ENCODE results near the gene ARHGEF18.
"Not testable (repeated sequence)": the region's sequence is repeated elsewhere in the genome, so short reads cannot be mapped to it uniquely, and the experiment has no call there.

The ARHGEF18 gene

DNA sequence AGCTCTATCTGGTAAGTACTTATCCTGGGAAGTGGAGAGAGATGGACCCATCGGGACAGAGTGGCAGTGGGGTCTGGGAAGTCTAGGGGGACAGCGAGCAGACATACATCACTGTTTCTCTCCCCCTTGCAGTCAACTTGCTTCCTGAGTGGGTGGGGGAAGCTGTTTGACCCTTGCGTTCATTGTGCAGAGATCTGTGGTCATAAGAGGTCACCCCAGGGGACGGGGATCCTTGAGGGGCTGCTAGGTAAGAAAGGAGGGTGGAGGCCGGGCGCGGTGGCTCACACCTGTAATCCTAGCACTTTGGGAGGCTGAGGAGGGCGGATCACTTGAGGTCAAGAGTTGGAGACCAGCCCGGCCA lies 474 bp downstream of the ARHGEF18 start:
- no peak for DNase-seq

DNA sequence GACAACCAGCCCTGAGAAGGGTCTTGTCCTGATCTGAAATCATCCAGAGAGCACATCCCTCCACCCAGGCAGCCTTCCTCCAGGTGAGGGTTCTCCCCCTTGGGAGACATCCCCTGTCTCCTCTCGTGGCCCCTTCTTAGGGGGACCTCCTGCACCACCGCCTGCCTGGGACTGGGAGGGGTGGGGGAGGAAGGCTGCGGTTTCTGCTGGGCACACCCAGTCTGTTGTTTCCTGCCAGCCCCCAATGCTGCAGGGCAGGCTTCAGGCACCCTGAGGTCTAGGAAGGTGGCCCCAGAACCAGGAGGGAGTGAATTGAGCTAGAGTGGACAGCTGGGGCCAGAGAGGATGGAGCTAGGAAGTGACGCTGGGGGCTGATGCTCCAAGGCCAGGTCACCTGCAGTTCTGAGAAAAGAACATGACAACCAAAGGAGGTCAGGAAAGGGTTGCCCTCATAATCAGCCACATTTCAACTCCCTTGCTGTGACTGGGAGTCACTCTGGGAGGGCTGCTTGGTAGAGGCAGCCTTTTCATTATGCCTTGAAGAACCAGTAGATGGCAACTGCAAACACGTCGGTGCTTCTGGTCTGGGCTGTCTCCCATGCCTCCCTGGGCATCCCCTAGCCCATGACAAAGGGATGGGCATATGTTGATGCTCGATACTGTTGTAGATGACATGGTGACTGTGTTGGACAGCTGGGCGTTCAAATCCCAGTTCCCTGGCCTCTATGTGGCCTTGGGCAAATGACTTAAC lies 1.4 kb downstream of the ARHGEF18 start:
- DNase-seq, result peak; percentile 69

DNA sequence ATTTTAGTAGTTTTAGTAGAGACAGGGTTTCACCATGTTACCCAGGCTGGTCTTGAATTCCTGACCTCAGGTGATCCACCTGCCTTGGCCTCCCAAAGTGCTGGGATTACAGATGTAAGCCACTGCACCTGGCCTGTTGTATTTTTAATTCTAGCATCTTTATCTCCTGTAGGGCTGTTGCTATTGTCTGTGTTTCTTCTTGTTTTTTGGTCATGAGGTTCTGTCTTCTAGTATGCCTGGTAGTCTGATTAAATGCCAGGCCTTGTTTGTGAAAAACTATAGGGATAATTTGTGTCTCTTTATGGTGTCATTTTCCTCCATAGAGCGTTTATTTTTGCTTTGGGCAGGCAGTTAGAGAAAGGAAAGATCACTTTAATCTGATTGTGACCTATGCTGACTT lies 3.1 kb downstream of the ARHGEF18 start:
- no peak for DNase-seq

DNA sequence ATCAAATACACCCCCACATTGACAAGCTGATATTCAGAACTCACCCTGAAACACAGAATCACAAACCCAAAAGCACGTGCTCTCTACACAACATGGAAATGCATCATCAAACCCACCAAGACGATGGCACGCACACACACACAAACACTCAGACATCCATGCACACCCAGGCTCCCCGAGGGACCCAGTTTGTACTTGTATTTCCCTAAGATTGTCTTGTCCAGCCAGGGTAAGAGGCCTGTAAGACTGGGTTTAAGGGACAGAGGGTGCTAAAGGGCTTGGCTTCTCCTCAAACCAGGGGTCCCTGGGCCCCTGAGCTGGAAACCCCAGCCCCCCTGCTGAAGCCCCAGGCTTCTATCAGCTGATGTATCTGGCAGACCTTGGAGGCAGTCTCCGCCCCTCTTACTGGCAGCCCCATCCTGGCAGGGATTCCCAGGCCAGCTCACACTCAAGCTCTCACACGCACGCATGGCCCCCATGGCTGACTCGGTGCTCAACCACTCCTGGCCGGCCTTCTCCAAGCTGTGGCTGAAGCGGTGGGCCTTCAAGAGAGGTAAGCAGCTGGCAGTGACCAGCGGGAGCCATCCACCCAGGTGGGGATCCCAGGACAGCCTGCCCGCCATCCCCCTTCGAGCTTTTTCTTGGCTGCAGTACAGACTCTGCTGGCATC lies 6.5 kb downstream of the ARHGEF18 start:
- no peak for DNase-seq

DNA sequence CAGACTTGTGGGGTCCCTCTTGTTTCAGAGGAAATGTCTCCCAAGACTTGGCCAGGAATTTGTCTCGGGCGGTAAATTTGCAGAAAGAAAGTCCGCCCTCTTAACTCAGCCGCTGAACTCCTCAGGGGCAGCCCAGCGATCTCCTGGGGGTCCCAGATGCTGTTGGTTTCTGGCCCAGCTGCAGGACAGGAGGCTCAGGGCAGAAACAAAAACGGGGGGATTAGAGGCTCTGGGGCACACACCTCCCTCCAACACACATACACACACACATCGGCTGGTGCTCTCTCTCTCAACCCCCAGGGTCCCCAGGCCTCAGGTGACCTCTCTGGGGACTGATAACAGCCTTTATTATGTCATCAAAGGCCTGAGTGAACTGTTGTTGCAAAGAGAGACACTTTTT lies 7.1 kb downstream of the ARHGEF18 start:
- no peak for DNase-seq

DNA sequence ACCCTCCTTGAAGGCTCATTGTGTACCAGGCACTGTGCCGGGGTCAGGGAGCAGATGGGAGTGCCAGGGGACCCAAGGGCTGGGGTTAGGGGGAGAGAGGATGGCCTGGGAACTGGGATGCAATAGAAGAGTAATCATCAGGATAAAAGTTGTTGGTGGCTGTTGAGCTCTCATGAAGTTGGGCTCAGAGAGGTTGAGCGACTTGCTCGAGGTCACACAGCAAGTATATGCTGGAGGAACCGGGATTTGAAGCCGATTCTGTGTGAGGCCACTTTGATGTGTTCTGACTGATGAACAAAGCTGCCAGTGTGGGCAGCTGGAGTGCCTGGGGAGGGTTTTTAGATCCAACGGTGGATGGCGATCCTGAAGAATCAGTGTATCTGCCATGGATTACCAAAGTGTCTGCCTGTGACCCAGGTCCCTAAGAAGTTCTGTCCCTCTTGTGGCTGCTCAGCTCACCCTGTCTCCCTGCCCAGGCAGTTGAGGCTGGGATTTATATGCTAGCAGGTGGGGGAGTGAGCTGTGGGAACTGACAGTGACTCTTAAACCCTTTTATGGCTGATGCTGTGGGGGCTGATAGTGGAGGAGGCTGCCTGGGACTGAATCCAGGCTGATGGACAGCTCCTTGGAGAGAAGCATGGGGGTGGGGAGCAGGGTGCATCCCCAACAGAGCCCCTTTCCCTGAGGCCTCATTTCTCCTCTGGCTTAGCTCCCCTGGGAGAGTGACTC lies 8.3 kb downstream of the ARHGEF18 start:
- no peak for DNase-seq

DNA sequence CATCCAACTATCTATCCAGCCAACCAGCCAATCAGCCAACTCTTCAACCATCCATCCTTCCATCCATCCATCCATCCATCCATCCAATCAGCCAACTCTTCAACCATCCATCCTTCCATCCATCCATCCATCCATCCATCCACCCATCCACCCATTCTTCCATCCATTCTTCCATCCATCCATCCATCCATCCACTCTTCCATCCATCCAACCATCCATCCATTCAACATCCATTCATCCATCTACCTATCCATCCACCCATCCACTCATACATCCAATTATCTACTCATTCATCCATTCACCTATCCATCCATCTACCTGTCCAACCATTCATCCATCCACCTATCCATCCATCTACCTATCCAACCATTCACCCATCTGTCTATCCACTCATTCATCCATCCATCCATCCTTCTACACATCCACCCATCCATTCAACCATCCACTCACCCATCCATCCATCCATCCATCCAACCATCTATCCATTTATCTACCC lies 9.4 kb downstream of the ARHGEF18 start:
- no peak for DNase-seq

DNA sequence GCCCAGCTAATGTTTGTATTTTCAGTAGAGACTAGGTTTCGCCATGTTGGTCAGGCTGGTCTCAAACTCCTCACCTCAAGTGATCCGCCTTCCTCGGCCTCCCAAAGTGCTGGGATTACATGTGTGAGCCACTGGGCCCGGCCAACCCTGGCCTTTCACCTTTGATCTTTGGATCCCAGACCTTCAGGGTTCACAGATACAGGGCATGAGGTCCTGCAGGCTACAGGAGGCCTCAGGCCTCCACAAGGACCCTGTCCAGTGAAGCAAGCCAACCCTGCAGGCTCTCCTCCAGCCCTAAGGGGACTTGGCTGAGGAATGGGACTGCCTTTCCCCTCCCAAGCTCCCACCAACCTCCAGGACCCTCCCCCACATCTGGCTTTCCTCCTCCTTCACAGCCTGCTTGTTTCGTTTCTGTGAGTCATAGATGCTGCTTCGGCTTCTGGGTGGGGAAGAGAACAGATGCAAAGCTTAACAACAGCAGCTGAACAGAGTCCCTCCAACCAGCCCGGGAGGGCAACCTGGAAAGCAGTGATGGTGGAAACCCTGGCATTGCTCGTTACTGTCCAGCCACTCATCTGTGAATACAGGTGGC lies 11.8 kb downstream of the ARHGEF18 start:
- DNase-seq, result no peak

DNA sequence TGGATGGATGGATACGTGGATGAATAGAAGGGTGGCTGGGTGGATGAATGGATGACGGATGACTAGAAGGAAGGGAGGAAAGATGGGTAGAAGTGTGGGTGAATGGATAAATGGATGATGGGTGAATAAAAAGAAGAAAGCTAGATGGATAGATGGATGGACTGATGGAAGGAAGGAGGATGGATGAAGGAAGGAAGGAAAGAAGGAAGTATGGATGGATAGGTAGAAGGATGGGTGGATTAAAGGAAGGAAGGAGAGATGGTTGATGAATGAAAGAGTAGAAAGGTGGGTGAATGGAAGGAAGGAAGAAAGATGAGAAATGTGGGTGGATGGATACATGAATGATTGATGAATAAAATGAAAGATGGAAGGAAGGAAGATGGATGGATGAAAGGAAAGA lies 14.5 kb downstream of the ARHGEF18 start:
- no peak for DNase-seq

DNA sequence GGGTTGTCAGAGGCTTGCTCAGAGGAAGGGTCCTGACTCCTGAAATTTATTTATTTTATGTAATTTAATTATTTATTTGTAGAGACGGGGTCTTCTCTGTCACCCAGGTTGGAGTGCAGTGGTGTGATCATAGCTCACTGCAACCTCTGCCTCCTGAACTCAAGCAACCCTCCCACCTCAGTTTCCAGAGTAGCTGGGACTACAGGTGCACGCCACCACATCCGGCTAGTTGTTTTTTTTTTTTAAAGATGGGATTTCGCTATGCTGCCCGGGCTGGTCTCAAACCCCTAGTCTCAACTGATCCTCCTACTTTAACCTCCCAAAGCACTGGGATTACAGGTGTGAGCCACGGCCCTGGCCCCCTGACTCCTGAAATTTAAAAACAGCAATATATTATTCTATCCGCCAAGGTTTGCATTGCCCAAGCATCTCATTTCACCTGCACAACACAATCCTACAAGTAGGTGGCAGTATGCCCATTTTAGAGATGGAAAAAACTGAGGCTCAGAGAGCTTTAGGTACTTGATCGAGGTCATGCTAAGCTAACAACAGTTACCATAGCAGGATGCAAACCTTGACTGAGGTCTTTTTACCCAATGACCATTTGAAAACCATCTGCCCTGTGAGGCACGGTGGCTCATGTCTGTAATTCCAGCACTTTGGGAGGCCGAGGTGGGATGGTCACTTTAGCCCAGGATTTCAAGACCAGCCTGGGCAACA lies 18.1 kb downstream of the ARHGEF18 start:
- no peak for DNase-seq

DNA sequence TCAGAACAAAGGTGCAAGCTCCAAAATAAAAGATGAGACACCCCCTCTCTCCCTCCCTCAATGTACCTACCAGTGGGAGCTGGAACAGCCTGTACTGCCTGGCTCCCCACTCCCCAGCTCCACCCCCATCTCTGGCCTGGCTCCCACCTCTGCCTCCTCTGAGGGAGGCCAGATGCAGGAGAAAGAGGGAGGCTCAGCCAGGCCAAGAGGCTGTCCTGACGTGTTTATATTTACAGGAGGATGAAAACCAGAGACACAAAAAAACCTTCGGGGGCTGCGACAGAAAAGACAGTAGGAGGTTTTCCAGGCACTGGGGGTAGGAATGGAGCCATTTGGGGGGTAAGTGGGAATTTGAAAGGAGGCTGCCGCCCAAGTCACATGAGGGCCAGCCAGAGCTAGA lies 19.7 kb downstream of the ARHGEF18 start:
- no peak for DNase-seq

DNA sequence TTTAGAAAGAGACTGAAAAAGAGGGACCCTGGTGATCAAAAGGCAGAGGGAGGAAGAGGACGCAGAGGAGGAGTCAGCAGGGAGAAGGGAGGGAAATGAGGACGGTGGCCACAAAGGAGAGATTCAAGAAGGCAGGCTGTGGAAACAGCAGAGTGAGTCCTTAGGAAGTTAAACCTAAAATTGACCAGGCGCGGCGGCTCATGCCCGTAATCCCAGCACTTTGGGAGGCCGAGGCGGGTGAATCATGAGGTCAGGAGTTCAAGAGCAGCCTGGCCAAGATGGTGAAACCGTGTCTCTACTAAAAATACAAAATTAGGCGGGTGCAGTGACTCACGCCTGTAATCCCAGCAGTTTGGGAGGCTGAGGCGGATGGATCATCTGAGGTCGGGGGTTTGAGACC lies 20.1 kb downstream of the ARHGEF18 start:
- DNase-seq, result not testable (repeated sequence)

DNA sequence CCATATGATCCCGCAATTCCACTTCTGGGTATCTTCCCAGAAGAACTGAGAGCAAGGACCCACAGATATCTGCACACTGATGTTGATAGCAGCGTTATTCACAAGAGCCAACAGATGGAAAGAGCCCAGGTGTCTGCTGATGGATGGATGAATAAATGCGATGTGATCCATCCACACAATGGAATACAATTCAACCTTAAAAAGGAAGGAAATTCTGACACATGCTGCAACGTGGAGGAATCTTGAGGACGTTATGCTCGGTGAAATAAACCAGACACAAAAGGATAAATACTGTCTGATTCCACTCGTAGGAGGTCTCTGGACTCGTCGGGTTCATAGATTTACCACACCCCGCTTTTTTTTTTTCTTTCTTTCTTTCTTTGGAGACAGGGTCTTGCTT lies 21.8 kb downstream of the ARHGEF18 start:
- no peak for DNase-seq

DNA sequence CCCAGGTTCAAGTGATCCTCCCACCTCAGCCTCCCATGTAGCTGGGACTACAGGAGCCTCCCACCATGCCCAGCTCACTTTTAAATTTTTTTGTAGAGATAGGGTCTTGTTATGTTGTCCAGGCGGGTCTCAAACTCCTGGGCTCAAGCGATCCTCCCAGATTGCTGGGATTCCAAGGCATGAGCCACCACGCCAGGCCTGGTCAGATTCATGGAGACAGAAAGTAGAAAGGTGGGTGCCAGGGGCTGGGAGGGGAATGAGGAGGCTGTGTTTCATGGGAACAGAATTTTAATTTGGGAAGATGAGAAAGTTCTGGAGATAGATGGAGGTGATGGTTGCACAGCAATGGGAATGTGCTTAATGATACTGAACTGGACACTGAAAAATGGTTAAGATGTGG lies 22.3 kb downstream of the ARHGEF18 start:
- DNase-seq, result no peak

DNA sequence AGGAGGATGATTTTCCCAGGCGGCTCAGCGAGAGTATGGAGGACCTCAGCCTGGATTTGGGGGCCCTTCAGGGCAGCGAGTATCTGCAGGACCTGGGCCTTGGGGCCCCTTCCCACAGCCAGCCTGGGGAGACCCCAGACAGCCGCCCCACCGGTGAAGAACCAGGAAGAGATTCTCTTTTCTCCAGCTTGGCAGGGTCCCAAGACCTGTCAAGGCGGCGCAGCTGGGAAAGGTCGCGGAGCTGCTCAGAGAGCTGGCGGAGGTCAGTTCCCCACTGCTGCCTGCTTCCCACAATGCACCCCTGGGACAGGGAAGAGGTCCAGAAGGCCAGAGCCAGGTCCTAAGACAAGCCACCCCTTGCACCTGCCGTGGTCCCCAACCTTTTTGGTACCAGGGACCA lies 24.1 kb downstream of the ARHGEF18 start:
- no peak for DNase-seq

DNA sequence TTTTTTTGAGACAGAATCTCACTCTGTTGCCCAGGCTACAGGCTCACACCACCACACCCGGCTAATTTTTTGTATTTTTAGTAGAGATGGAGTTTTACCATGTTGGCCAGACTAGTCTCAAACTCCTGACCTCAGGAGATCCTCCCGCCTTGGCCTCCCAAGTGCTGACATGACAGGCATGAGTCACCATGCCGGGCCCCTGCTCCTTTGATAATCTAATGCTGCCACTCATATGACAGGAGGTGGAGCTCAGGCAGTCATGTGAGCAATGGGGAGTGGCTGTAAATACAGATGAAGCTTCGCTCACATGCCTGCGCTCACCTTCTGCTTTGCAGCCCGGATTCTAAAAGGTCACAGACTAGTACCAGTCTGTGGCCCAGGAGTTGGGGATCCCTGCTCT lies 25.1 kb downstream of the ARHGEF18 start:
- no peak for DNase-seq

DNA sequence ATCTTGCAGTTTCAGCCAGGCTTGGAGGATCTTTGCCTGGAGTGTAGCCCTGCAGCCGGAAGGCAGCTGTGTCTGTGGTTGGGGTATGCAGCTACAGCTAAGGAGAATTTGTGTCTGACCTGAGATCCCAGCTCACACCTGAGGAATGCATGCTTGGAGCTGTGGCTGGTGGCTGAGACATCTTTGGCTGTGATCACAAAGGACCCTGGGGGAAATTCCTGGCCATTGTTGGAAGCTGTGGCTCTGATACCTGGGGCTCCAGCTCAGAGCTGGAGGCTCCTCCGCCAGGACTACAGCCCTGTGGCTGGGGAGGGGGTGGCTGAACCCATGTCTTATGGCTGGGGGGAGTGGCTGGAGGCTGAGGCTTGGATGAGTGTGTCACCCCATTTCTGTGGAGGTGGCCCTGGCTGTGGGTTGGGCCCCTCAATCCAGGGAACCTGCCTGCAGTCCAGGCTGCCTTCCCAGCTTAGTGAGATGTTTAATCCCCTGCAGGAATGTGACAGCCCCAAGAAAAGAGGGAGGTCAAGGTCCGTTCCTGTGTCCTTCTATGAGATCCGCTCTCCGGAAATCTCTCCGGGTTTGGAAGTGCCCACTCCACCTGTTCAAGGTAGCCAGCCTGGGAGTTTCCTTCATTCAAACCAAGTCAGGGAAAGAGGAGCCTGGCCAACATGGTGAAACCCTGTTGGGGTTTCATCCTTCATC lies 27.6 kb downstream of the ARHGEF18 start:
- no peak for DNase-seq

DNA sequence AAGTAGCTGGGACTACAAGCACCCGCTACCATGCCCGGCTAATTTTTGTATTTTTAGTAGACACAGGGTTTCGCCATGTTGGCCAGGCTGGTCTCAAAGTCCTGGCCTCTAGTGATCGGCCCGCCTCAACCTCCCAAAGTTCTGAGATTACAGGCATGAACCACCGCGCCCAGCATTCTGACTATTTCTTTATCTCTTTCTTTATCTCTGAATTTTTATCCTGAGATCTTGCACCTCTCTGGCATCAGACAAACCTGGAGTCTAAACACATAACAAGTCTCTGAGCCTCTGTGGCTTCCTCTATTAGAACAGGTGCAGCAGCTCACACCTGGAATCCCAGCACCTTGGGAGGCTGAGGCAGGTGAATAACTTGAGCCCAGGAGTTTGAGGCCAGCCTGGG lies 28.5 kb downstream of the ARHGEF18 start:
- no peak for DNase-seq

DNA sequence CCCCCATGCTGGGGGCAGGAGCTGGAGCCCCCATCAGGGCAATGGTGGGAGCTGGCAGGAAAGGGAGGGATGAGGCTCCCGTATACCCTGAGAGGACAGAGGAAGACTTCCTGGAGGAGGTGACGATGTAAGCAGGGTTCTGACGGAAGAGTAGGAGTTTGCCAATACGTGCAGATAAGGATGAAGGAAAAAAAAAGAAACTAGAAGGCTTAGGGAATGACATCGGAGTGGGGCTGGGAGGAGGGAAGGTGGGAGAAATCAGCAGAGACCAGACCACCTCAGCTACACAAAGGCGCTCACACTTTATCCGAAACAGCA lies 32.3 kb downstream of the ARHGEF18 start:
- DNase-seq, result no peak

DNA sequence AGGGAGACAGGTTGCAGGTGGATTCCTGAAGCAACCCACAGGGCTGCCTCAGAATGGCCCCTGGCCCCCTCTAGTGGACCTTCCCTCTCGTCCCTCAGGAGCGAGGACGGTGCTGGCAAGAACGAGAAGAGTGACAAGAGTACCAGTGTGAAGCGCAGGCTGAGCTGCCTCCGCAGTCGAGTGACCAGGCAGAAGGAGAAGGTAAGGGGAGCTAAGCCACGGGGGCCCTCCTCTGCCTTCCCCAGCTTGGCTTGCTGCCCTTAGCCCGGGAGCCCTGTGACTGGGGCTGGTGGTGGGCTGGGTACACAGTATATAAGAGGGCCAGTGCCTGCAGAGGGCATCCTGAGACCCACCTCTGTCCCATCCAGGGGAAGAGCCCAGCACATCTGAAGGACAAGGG lies 34.0 kb downstream of the ARHGEF18 start:
- no peak for DNase-seq

DNA sequence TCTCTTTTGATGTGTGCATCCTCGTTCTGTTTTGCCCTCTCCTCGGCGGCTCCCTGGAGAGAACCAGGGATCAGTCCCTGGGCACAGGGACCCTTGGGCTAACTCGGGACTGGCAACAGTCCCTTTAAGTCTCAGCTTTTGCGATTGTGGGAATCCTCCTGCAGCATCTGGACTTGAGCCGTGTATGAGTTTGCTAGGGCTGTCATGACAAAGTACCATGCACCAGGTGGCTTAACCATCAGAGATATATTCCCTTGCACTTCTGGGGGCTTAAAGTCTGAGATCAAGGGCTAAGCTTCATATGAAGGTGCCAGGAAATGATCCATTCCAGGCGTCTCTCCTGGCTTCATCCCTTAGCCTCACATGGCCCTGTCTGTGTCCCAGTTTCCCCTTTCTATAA lies 34.5 kb downstream of the ARHGEF18 start:
- DNase-seq, result no peak

DNA sequence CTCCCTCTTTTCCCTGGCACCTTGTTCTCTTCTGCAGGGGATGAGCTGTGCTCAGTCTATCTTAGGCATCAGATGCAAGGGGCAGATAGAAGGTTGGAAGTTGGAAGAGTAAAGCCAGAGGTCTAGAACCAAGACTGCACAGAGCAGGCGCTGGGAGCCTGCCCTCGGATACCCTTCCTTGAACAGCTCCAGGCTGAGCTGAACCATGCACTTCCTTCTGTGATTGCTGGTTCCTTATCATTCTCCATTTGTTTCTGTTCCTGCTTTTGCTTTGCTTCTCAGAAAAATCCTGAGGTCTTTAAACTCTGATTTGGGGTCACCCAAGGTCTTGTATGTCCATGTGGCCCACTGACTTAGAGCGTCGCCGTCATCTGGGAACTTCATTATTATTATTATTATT lies 36.3 kb downstream of the ARHGEF18 start:
- no peak for DNase-seq

DNA sequence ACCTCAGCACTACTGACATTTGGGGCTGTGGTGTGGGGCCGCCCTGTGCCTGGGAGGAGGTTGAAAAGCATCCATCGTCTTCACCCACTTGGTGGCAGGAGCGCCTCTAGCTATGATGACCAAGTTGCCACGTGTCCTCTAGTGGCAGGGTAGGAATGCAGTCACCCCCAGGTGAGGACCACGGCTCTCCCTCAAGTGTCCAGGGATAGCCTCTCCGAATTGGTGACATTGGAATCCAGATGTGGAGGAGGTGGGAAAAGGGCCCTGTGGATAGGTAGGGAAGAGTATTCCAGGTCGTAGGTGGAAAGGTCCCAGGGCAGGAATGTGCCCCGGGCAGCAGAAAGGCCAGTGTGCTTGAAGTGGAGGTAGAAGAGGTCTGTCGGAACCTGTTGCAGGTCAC lies 37.6 kb downstream of the ARHGEF18 start:
- DNase-seq, result no peak
